Measurements from ENCODE around the gene KIFC1. TPM values are rescaled to one million over a fixed set of nuclear protein-coding genes. Genes with fewer than 3 reads are reported as not detected.

Gene KIFC1
- total and polyA plus RNA-seq, 9 of the 15 experiments (the other 6 are each of a cell fraction or from before 2014, with no cell fraction given) = 1.3 to 95.2 (median 76.9) TPM

DNA sequence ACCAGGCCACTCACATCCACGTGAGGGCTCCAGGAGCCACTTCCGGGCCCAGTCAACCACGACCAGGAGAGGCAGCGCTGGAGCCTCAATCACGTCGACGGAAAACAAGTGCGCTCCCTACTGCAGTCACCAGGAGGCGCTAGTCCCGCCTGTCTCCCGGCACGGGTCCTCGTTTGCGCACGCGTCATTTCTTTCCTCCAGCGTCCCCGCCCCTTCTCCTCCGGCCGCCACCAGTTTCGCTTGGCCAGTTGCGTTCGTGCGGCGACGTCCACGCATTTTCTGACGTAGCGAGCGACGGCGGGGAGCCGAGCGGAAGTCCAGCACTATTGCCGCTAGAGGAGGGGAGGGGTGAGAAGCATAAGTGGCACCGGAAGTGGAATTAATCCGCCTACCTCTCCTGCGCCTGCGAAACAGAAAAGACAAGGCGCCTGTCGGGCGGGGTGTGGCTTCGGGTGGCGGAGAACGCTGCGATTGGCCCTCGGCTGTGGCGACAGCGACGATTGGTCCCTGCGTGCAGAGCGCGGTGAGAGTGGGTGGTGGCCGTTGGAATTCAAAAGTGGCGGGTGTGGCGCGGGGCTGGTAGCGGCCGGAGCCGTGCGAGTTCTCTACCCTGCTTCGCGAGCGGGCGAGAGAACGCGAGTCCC, at the start of gene KIFC1 (continued):
- no peak for TF ChIP-seq TEAD2 (tag; IDR thresholded peaks at IDR 0.05)
- peak; percentile 97; the same call in 1 of the 2 replicates for TF ChIP-seq NKRF (IDR thresholded peaks at IDR 0.05; ENCODE audit: borderline replicate concordance)
- no peak; the same call in none of the 2 replicates for TF ChIP-seq MBD2 (IDR thresholded peaks at IDR 0.05; ENCODE audit: borderline replicate concordance, low read depth)
- no peak; the same call in 1 of the 2 replicates for TF ChIP-seq ZNF431 (CRISPR knock-in tag; IDR thresholded peaks at IDR 0.05)
- no peak for TF ChIP-seq MED1 (CRISPR knock-in tag; IDR thresholded peaks at IDR 0.05; ENCODE audit: borderline replicate concordance)
- TF ChIP-seq ZNF354B (CRISPR knock-in tag; IDR thresholded peaks at IDR 0.05) = no peak
- TF ChIP-seq STAT6 (CRISPR knock-in tag; IDR thresholded peaks at IDR 0.05) = peak; percentile 54; the same call in 1 of the 2 replicates
- TF ChIP-seq DMBX1 (CRISPR knock-in tag; IDR thresholded peaks at IDR 0.05; ENCODE audit: borderline replicate concordance) = no peak; the same call in none of the 2 replicates
- peak; percentile 88; the same call in 1 of the 2 replicates for TF ChIP-seq KLF6 (CRISPR knock-in tag; IDR thresholded peaks at IDR 0.05; ENCODE audit: borderline replicate concordance)
- no peak for TF ChIP-seq ZNF398 (CRISPR knock-in tag; IDR thresholded peaks at IDR 0.05)
- no peak for TF ChIP-seq DNMT1 (IDR thresholded peaks at IDR 0.05)
- TF ChIP-seq SRSF3 (IDR thresholded peaks at IDR 0.05; ENCODE audit: insufficient read depth, low read length) = no peak
- no peak for TF ChIP-seq NR3C1 (CRISPR knock-in tag; IDR thresholded peaks at IDR 0.05)
- TF ChIP-seq TCF7L2 (IDR thresholded peaks at IDR 0.05; ENCODE audit: low read depth, low read length) = 0 out of 2 replicates have a peak, but pooled peaks have one; percentile 28
- peak; percentile 47 for TF ChIP-seq ZKSCAN1 (IDR thresholded peaks at IDR 0.05; ENCODE audit: low read depth, low read length)
- no peak for TF ChIP-seq NCOR1 (IDR thresholded peaks at IDR 0.05)
- TF ChIP-seq, protein P1, sequence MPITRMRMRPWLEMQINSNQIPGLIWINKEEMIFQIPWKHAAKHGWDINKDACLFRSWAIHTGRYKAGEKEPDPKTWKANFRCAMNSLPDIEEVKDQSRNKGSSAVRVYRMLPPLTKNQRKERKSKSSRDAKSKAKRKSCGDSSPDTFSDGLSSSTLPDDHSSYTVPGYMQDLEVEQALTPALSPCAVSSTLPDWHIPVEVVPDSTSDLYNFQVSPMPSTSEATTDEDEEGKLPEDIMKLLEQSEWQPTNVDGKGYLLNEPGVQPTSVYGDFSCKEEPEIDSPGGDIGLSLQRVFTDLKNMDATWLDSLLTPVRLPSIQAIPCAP (CRISPR knock-in tag; IDR thresholded peaks at IDR 0.05; ENCODE audit: borderline replicate concordance) = no peak
- TF ChIP-seq PURB (CRISPR knock-in tag; IDR thresholded peaks at IDR 0.05; ENCODE audit: low read depth) = no peak
- no peak for TF ChIP-seq ZNF551 (CRISPR knock-in tag; IDR thresholded peaks at IDR 0.05)
